Activated CD4-positive, alpha-beta T cell treated with anti-CD3 and anti-CD28 coated beads, Interleukin-2, amount 50 U/mL, for 16 hours (primary cell): ENCODE measurements around the gene RGS3.

Experiments
- DNase-seq: peaks from one replicate; pipeline ENCODE4 v3.0.0-alpha.2; 2020

RGS3 gene

DNA sequence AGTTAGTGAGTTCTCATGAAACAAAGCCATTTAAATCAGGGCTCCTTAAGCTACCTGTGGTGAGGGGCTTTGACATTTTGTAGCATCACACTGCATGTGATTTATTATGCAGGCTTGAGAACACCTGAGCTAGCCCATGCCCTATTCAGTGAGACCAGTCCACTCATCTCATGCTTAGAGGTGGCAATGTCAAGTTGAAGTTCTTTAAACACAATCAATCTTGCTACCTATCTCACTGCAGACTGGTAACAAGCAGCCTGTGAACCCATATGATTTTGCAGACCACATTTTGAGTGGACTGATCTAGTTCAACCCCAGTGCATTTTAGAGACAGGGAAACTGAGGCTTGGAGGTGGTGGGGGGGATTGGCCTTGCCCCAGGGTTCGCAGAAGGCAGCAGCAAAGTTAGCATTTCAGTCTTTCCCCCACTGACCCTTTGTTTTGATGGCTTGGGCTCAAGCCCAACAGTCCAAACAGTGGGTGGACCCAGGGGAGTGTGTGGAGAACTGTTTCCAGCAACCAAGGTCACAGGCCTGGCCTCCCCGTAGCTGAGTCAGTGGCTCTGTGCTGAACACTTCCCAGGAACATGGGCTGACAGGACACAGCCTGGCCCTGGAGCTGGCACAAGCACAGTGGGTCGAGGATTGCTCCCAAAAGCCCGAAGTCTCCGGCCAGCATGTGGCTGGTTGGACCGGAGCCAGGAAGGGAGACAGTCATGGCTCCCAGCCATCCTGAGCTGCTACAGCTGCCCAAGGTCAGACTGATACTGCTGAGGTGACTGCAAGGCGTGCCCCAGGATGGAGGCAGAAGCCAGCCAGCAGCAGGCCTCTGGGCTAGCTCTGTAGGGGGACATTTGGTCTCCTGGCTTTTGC is 95.3 kb downstream of the RGS3 start:
- DNase-seq = no peak

- DNase-seq = no peak
Measured at GRCh38 chr9:113559834-113560800, 96.6 kb downstream of the RGS3 start.

DNA sequence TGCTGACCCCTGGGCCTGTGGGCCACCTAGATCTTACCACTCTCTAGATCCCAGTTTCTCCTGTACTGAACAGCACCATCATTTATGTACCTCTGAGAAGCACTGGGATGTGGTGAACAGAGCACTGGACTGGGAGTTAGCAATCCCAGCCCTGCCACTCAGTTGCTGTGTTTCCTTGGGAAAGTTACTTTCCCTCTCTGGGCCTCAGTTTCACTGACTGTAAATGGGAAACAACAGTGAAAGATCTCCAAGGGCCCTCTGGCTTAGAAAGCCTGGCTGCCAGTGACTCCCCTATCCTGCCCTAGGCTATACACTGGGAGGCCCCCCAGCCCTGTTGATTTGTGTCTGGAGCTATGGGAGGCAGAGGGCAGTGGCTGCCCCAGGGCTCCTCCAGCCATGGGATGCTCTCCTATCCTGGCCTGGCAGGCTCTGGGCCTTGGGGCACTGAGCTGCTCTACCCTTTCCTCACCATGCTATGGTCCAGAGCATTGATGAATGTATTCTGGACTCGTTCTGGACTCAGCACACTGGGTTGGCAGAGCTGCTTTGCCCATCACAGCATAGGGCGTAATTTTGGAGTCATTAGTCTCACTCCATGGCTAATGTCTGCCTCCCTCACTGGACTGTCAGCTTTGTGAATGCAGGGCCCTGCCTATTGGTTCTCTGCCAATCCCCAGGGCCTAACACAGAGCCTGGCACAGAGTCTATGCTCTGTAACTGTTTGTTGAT is 99.3 kb downstream of the RGS3 start:
- no peak for DNase-seq

GRCh38 chr9:113563826-113564497 is 100.4 kb downstream of the RGS3 start:
- no peak for DNase-seq

DNA sequence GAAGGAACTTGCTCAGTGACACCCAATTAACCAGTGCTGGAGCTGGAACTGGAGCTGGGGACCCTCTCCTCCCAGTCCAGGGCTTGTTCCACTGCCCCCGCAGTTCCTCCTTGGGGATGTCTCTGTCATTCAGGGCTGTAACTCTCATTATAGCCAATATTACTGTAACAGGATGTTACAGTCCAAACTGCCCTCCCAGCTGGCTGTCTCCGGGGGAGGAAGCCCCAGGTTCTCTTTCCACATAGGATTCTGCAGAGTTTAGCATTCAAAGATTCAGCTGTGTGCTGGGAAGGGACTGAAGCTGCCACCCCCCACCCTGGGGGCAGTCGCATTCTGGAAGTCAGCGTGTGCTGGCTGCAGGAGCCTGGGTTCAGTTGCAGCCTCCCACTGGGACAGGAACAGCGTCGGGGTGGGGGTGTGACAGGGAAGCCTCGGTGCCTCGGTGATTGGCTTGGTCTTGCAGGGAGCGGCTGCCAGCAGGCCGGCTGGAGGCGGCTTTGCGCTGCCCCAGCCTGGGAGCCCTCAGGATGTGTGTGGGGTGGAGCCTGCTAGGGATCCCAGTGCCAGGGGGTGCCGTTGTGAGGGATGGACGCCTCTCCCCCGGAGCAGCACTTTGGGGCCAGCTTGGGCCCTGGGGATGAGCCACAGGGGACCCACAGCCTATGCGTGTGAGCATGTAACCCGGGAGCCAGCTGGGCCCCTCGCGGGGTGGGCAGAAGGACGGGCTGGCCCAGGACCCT is 101.1 kb downstream of the RGS3 start:
- DNase-seq = no peak

DNA sequence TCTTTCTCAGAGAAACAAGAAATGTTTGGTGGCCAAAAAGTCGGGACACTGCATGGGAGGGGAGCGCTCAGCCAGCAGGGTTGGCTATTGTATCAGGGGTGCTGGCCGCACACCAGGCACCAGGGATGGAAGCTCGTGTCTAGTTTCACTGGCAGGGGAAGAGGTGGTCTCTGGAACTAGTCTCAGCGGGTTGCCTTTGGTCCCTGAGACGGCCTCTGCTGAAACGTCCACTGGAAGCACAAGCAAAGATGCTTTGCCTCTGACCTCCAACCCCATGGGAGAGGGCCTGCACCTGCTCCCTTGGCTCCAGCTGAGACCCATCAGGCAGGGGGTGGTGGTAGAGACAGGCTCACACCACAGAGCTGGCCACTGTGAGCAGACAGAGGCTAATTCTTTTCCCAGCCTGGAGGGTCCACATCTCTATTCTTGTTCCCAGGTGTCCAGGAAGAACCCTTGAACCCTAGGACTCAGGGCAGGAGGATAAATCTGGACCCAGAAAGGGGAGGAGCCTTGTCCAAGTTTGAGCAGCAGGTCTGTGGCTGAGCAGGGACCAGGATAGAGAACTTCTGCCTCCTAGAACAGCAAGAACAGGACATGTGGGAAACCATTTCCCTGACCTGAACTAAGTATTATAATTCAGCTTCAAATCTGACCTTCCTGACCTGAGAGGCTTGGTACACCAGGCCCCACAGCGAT is 102.6 kb downstream of the RGS3 start:
- no peak for DNase-seq

DNA sequence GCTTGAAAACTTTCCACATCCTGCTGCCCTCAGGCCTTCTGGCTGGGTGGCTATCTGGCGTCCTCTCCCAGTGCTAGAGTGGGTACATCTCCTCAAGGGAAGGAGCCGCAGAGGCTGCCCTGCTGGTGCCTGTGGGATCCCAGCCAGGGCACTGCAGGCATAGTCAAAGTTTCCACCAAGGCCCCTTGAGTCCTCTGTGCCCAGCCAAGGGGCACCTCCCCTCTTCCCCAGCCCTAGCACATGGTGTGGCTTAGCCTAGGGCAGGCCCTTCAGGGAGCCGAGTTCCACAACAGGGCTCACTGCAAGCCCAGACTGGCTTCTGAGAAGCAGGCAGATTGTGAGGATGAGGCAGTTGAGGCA is 103.2 kb downstream of the RGS3 start:
- DNase-seq = no peak

DNA sequence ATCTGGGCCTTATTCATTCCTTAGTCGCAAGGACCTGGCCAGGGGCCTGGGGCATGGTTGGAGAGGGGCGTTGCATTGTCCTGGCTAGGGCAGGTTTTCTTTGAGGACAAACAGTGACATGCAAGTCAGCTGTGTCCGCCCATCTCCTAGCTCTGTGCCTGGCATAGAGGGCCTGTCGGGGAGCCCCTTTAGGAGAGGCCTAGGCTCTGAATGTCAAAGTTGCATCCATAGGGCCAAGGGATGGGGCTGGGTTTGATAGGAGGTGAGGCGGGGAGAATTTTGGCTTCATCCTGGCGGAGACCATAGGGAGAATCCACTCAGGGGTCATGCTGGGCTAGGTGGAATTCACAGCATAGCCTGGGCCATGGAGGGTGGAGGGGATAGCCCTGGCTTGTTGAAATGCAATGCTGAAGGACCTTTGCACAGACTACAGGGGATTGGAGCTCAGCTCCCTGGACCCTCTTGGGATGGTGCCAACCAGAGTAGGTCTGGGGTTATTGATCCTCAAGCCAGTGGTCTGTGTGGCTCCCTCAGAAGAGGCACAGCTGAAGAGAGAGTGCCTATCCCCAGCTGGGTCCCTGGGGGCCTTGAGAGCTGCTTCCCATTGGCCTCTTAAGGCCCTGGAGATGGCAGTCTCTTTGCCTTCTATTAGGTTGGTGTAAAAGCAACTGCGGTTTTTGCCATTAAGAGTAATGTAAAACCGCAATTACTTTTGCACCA is 104.0 kb downstream of the RGS3 start:
- DNase-seq = no peak

- no peak for DNase-seq
Measured at GRCh38 chr9:113568081-113568435, 104.5 kb downstream of the RGS3 start.

GRCh38 chr9:113568571-113569321 is 105.2 kb downstream of the RGS3 start:
- no peak for DNase-seq

GRCh38 chr9:113569472-113570060 is 106.0 kb downstream of the RGS3 start:
- no peak for DNase-seq

DNA sequence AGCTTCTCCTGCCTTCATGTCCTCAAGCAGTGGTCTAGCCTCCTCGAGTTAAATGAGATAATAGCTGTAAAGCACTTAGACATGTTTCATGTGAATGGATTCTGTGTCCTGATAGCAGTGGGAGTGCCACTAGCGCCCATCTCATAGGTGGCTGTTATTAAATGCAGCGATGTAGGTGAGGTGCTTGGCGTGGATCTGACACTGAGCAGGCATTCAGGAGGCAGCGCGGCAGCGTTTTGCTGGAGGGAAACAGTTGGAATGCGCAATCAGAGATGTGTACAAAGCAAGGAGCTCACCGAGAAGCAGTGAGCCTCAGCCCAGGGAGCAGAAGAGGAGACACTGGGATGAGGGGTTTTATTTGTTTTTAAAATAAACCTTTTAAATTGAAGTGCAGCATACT is 106.6 kb downstream of the RGS3 start:
- no peak for DNase-seq

DNA sequence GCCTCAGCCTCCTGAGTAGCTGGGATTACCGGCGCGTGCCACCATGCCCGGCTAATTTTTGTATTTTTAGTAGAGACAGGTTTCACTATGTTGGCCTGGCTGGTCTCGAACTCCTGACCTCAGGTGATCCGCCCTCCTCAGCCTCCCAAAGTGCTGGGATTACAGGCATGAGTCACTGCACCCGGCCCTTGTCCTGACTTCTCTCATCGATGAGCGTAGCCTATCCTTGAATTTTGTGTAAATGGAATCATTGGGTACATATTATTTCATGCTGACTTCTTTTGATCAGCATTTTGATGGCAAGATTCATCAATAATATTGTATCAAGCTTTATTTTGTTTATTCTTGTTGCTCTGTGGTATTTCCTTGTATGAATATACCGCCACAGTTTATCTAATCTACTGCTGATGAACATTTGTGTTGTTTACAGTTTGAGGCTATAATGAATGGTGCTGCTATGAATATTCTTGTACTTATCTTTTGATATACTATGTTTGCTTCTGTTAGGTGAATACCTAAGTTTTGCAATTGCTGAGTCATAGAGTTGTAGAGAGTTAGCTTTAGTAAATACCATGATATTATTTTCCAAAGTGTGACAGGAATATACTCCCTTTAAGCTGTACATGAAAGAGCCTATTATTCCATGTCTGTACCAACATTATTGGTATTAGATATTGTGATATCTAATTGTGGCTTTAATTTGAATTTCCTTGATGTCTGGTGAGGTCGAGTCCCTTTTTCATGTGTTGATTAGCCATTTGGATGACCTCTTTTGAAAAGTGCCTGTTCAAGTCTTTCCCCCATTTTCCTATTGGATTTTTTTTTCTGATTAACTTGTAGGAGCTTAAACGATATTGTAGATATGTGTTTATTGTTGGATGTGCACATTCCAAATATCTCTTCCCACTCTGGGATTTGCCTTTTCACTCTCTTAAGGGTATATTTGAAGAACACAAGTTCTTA is 107.5 kb downstream of the RGS3 start:
- no peak for DNase-seq

- no peak for DNase-seq
Measured at GRCh38 chr9:113572076-113572861, 108.7 kb downstream of the RGS3 start.

GRCh38 chr9:113573046-113573958 is 109.8 kb downstream of the RGS3 start:
- DNase-seq = no peak

DNA sequence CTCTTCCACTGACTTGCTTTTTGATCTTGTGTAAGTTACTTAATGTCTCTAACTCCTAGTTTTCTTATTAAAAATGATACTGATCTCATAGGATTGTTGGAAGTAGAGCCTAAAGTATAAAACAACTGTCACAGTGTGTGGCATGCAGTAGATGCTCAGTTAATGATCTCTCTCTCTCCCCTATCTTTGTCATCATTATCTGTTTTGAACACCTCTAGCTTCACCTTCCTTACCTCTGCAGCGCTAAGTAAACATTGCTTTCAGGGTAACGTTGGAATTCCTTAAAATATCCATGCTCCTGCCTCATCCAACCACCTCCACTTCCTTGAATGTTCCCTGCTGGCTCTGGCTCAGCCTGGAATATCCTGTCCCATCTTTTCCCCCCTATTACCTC is 110.4 kb downstream of the RGS3 start:
- no peak for DNase-seq
